HL-60/S4 treated with phorbol 12-myristate 13-acetate at 8.2 ng/mL for 4 days and 3 days (cell line): Measurements from ENCODE around the gene HNRNPC.
"Not testable (repeated sequence)": the region's sequence is repeated elsewhere in the genome, so short reads cannot be mapped to it uniquely, and the experiment has no call there.

Source experiments
- in situ Hi-C: fragments of 300-500 bp; cut with MboI; formaldehyde crosslinking; loops from 2 replicates; pipeline ENCODE4 v1.15.0; 2022; ENCODE audit warnings: low sequenced_read_pairs

Gene HNRNPC

DNA sequence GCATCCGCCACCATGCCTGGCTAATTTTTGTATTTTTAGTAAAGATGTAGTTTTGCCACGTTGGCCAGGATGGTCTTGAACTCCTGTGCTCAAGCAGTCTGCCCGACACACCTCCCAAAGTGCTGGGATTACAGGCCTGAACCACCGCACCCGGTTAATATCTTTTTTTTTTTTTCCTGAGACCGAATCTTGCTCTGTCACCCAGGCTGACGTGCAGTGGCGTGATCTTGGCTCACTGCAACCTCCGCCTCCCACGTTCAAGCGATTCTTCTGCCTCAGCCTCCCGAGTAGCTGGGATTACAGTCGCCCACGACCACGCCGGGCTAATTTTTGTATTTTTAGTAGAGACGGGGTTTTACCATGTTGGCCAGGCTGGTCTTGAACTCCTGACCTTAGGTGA, 3.4 kb upstream of the HNRNPC start:
- in situ Hi-C loops = not testable (repeated sequence)

DNA sequence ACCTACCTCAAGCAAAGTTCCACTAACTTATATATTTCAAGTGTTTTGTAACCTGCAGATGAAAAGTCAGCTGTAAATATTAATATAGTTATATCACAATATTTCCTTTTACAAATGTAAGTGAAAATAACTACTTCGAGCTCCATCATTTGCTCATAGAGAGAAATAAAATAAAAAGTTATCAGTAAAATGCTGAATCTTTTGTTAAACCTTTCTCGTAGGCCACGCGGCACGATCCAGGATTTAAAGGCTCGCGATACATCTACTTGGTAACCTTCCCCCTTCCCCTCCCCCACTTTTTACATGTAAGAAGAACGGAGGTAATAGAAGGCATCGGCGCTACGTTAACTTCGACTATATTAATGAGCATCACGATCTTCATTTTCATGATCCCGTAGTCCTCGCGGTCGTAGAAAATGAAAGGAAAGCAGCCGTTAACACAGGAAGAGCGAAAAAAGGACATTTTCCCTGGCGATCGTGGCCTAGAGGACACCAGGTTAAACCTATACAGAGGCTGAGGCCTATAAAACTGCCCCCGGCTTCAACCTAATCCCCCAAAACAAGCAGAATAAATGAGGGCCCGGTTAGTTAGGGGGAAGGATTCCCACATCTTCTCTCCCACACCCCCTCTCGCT, 508 bp downstream of the HNRNPC start:
- in situ Hi-C loops = no loop called here

DNA sequence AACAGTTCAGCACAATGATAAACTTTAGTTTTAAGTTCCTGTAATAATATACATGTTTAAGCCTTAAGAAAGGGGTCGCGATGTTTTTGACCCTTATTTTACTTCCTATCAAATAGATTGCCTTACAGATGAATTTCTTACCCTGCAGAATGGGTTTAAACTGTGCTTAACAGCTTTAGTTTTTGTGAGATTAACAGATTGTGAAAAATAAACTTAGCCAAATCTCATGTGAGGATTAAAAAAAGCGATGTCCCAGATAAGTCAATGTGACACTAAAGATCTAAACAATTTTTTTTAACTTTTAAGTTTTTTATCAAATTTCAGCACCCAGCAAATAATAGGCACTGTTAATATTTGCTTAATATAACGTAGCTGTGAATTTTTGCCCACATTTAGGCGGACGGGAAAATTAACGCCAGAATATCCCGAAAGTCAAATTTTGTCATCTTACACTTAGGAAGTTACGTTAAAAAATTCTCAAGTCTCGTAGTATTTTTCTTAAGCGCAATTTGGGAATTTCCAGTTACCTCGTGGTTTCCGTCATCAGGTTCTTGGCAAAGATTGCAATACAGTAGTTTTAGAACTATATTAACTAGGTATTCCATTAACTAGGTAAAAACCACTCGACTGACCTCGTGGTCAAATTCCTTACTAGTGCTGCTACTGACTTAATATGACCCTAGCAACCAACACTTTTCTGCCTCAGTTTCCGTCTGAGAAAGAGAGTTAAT, 1.2 kb downstream of the HNRNPC start:
- in situ Hi-C loops = no loop called here

DNA sequence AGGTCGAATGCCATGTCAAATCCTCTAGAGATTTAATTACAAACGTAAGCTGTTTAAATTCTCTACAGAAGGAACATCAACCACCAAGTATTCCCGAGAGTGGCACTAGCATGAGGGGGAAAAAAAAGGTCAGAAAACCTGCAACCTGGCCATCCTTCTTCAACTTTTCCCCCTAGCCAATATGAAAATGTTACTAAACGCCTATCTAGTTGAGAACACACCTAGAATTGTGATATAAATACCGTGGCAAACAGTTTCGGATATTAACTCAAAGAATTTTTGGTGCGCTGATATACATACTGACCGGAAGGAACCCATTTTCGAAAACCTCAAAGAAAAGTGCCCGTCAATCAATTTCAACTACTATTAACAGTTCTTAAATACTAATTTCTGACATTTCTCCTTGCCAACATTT, 1.8 kb downstream of the HNRNPC start:
- in situ Hi-C loops = no loop called here

DNA sequence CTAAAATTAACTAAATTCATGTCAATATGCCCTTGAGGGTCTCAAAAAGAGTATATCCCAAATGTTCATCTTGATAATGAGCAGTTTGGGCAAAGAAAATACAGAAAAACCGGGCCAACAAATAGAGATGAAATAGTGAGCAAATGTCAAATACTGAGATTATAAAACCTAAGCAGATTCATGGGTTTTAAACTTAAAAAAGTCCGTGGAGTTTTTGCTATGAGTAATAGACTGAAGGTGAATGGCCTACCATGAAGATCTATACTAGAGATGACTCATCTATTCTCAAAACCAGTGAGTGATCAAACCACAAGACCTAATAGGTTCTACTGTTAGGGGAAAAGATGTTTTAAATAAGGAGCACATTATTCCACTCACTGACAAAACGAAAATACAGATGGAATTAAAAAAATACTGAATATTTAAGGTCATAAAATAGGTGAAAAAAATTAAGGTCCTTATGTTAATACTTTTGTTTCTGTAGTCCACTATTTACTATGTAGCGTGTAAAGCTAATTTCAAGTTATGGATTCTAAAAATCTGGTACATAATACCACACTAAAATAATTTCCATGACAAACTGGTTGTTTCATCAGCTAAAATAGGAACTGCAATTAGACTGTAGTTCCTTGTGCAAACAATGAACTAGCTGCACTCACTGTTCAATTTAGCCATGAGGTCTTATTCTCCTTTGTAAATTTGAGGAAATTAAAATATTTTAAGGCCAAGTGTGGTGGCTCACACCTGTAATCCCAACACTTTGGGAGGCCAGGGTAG, 5.0 kb downstream of the HNRNPC start:
- in situ Hi-C loops = no loop called here

DNA sequence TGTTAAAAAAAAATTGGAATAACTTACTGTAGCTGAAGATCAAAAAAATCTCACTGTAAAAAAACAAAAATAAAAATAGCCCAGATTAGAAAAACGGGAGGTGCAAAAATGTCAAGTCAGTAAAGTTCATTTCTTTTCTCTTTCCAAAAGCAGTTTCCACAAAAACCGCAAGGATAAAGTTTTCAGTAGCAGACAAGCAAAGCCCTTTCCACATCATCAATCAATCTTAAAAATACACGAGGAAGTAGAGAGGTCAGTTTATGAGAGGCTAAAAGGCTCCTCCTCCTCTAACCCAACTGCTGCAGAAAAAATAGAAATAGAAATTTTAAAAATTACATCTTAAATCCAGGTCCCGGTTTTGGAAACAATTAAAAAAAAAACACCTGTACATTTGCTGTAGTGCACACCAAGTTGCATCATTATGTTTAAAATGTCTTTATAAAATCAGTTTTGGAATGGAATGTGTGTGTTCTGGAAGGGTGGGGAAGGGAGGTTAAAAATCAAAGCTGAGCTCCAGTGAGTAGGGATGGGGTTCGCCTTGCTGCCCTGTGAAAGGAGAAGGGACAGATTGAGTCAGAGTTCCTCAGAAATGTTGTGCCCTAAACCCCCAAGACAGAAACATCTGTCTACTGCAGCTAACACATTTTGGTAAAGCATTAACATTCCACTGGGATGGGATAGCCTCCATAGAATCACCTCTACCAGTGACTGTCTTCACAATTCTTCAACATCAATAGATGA, 5.8 kb downstream of the HNRNPC start:
- in situ Hi-C loops = no loop called here

DNA sequence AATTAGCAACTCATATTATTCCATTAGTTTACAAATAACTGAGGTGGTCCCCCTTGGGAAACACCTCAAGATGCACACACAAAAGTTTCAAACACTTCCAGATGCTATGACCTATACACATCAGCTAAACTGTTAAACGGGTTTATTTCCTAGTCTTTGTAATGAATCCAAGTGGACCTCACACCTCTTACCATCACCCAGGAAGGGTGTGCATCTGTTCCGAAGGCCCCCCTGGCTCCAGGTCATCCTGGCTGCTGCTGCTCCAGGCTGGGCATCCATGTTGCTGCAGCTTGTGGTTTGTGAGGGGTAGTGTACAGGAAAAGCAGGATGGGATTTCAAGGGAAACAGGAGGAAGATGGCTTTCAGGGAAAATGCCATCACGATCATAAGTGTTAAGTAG, 6.8 kb downstream of the HNRNPC start:
- in situ Hi-C loops = no loop called here

DNA sequence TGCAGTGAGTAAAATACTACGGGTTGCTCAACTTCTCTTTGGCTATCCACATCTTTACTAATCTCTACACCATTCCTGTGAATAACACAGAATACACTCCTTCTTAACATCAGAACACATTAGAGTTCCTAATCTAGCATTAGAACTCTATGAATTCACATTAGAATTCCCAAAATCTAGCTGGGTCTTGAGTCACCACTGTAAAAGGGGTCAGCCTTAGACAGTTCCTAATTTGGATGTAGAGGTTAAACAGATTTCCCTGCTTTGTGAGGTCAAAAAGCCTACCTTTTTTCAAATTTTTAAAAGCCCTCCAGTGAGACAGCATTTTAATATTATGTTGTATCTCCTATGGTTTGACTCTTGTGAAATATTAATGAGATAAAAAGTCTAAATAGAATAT, 7.4 kb downstream of the HNRNPC start:
- in situ Hi-C loops = no loop called here

DNA sequence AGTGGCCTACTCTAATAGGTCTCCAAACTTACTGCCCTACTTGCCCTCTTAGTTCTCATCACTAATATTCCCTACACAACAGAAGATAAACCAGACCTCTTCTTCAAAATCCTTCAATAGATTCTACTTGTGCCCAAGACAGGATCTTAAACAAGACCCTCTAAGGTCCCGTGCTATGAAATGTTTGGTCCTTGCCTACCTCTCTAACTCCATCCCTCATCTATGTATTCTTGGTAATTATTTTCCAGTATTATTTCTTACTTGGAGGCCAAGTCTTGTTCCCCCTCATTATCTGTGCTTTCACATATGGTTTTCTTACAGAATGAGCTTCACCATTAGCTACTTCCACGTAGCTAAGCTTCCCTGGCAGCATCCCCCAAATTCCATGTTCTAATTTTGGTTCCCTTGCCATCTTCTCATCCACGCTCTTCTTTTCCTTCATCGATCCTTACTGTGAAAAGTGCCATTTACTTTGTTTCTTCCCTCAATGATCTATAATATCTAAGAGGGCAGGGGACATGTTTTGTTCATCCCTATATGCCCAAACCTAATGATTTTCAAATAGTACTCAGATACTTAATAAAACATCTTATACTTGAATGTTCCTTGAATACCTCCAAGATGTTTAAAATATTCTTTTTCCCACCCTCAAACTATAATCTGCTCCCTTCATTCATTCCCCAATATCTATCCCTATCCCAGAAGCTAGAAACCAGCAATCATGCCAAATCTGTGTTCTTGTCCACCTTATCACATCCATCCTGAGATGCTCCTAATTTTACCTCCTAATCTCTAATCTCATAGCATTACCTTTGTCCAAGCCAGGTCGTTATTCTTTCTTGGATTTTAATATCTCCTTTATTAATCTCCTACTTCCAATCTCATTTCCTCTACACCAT, 10.1 kb downstream of the HNRNPC start:
- in situ Hi-C loops = no loop called here

DNA sequence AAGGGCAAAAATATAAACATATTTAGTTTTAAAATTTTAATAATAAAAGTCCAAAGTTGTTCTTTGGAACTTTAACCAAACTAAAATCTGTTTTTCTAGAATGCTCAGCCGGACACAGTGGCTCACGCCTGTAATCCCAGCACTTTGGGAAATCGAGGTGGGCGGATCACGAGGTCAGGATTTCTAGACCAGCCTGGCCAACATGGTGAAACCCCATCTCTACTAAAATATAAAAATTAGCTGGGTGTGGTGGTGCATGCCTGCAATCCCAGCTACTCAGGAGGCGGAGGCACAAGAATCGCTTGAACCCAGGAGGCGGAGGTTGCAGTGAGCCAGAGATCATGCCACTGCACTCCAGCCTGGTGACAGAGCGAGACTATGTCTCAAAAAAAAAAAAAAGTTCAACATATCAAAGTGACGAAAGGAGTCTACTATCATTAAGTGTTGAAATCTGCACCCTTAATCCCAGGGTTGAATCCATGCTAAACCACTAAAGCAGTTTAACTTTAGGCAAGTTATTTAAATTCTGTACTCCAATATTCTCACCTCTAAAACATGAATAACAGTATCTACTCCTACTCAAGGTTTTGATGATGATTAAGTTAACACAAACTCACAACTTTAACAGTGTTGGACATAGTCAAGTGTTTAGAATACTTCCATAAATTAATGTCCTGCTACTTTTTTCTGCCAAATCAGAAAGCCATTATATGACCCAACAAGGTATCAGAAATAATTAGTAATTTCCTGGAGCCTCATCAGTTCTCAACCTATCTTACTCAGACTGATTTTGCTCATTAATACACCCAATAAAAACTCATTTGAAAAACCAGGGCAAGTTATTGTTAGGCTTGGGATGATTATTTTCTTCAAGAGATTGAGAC, 11.0 kb downstream of the HNRNPC start:
- in situ Hi-C loops = no loop called here

DNA sequence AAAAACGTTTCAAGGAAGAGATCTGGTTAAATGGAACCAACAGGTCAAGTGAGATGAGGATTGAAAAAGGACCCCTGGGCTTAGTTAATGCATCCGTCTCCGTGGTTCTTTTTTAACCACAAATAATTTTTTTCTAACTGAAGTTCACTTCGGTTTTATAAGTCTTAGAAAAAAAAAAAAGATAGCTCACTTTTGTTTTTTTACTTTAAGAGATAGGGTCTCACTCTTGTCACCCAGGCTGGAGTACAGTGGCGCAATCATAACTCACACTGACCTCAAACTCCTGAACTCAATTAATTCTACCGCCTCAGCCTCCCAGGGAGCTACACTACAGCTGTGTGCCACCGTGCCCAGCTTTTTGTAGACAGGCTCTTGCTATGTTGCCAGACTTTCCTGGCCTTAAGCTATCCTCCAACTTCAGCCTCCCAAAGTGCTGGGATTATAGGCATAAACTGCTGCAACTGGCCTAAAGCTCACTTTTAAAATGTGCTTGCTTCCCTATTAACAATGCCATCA, 11.8 kb downstream of the HNRNPC start:
- in situ Hi-C loops = no loop called here

DNA sequence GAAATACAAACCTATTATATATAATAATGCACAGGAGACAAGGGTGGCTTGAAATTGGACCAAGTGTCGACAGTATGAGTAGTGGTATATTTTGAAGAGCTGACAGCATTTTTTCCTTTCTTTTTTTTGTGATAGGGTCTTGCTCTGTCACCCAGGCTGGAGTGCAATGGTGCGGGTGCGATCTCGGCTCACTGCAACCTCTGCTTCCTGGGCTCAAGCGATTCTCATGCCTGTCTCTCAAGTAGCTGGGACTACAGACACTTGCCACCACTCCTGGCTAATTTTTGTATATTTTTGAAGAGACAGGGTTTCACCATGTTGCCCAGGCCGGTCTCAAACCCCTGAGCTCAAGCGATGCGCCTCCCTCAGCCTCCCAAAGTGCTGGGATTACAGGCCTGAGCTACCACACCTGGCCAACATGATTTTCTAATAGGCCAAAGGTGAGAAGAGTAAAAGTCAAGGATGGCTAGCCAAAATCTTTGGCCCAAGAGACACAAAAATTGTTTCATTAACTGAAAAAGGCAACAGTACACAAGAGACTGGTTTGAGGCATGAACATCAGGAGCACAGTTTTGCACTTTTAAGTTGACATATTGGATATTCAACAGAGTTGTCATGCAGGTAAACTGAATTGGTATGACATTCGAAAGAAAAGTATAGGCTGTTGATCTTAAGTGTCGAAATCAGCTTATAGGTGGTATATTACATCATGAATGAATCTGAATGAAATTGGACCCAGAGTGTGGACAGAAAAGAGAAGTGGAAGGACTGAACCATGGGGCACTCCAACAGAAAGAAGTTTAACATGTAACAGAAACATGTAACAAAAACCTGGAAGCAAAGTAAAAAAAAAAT, 12.5 kb downstream of the HNRNPC start:
- in situ Hi-C loops = no loop called here

DNA sequence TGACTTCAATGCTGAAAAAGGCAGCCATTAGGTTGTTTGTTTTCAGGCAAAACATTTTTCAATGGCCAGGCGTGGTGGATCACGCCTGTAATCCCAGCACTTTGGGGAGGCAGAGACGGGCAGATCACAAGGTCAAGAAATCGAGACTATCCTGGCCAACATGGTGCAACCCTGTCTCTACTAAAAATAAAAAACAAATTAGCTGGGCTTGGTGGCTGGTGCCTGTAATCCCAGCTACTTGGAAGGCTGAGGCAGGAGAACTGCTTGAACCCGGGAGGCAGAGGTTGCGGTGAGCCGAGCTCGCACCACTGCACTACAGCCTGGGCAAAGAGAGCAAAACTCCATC, 13.2 kb downstream of the HNRNPC start:
- in situ Hi-C loops = not testable (repeated sequence)

DNA sequence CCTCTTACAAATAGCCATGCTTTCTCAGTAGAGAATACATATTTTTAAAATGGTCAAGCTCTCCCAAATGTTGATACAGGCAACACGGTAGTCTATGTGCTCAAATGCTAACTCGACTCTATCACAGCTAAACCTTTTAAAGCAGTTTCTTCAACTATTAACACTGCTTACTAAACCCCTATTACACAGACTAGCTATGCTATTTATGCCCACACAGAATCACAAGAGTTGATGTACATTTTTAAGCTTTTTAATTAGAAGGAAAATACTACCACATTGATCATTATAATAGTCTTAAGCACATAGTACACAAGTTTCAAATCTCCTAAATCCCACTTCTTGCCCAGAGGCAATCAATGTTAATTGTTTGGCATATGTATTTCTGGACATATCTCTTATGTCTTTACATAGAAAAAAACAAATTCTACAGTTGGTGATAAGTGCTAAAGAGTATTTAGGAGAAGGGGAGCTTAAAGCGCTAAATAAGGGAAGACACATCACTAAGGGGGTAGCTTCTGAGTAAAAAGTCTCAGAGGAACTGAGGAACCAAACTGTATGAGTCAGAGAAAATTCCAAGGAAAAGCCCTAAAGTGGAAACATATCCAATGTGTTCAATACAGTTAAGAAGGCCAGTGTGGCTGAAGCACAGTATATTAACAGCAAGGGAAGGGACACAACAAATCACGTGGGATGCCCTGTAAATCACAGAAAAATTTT, 13.7 kb downstream of the HNRNPC start:
- in situ Hi-C loops = no loop called here

DNA sequence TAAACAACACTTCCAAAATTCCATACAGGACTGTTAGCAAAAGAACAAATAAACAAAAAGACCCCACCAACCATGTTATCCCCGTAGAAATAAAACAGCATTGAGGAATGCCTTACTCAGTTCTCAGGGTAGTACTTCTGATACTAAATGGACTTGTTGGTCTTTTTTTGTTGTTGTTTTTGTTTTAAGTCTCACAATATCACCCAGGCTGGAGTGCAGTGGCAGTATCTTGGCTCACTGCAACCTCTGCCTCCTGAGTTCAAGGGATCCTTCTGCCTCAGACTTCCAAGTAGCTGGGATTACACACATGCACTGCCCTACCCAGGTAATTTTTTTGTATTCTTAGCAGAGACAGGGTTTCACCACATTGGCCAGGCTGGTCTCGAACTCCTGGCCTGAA, 17.1 kb downstream of the HNRNPC start:
- in situ Hi-C loops = no loop called here

DNA sequence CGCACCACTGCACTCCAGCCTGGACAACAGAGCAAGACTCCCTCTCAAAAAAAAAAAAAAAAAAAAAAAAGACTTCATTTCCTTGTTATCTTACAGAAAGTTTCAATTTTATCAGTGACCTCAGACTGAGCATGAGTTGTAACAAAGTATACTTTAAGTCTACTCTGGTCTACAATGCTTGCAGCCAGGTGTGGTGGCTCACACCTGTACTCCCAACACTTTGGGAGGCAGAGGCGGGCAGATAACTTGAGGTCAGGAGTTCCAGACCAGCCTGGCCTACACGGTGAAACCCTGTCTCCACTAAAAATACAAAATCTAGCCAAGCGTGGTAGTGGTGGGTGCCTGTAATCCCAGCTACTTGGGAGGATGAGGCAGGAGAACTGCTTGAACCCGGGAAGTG, 18.0 kb downstream of the HNRNPC start:
- in situ Hi-C loops = no loop called here

DNA sequence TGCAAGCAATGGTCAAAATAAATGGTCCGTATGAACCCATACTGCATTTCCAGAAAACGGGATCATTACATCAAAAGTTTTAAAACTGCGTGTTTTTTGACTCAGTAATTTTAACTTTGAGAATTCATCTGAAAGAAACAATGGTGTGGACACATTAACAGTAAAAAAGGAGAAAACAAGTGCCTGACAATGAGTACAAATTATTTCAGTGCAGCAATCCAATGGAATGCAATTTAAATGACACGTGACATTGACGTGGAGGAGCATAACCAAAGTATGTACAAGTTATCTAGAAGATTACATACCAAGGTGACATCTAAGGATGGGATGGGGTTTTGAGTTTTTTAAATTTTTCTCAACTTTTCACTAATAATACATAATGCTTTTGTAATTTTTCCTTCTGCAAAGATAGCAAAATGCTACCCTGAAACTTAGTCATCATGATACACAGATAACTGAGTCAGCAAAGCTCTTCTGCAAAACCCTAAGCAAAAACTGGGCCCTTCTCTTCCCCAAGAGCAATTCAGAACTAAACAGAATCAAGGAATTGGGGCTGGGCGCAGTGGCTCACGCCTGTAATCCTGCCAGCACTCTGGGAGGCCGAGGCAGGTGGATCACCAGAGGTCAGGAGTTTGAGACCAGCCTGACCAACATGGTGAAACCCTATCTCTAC, 20.4 kb downstream of the HNRNPC start:
- in situ Hi-C loops = no loop called here
